WTC11 (cell line): ENCODE measurements around the gene NOL9. TPM values are rescaled to one million over a fixed set of nuclear protein-coding genes. Genes with fewer than 3 reads are reported as not detected.

Source experiments
- ATAC-seq: fragments of 200-7000 bp; cut with Tn5 transposase; 2 replicates; pipeline ENCODE4 v1.10.0; 2021; ENCODE audit warnings: mild to moderate bottlenecking, moderate library complexity
- Bru-seq: library from RNA; stranded (reverse); fragments of 400-500 nt; gene quantifications from one replicate; lab custom pipeline; 2021; lab: Mats Ljungman, UMichigan
- CTCF ChIA-PET: fragments of 300-600 bp; sonication (Branson Sonifier 250); formaldehyde crosslinking; loops from one replicate; lab custom pipeline; 2021; ENCODE audit warnings: antibody characterized with exemption; lab: Charles Lee
- POLR2A ChIA-PET: fragments of 350-600 bp; sonication (Branson Sonifier 250); formaldehyde crosslinking; loops from one replicate; lab custom pipeline; 2021; ENCODE audit warnings: antibody characterized with exemption; lab: Charles Lee
- DNase-seq: peaks from one replicate; pipeline ENCODE4 v3.0.0; 2021; ENCODE audit warnings: low spot score
- H3K27ac Mint-ChIP-seq: 2 replicates; pipeline ENCODE4 v1.8.0; 2021; ENCODE audit warnings: mixed read lengths
- H3K27me3 Mint-ChIP-seq: 2 replicates; pipeline ENCODE4 v1.8.0; 2021; ENCODE audit warnings: low read depth, mild to moderate bottlenecking, moderate library complexity, mixed read lengths
- H3K36me3 Mint-ChIP-seq: 2 replicates; pipeline ENCODE4 v1.8.0; 2021; ENCODE audit warnings: mixed read lengths
- H3K4me1 Mint-ChIP-seq: 2 replicates; pipeline ENCODE4 v1.8.0; 2022; ENCODE audit warnings: mixed read lengths
- H3K4me3 Mint-ChIP-seq: 2 replicates; pipeline ENCODE4 v1.8.0; 2021; ENCODE audit warnings: mild to moderate bottlenecking, moderate library complexity, mixed read lengths
- H3K9me3 Mint-ChIP-seq: 2 replicates; pipeline ENCODE4 v1.8.0; 2021; ENCODE audit warnings: mixed read lengths
- AFF4 ChIP-seq: sonication (generic); formaldehyde crosslinking; IDR thresholded peaks from 2 replicates; pipeline ENCODE4 v1.8.1; 2023; ENCODE audit warnings: mild to moderate bottlenecking, missing genetic modification reagents, borderline replicate concordance
- ATF3 ChIP-seq: sonication (generic); formaldehyde crosslinking; conservative IDR thresholded peaks from 2 replicates; pipeline ENCODE4 v1.8.1; 2022; ENCODE audit warnings: mild to moderate bottlenecking, missing genetic modification reagents
- CREB1 ChIP-seq: sonication (generic); formaldehyde crosslinking; IDR thresholded peaks from 2 replicates; pipeline ENCODE4 v1.8.0; 2023; ENCODE audit warnings: mild to moderate bottlenecking, missing genetic modification reagents
- CREM ChIP-seq: sonication (generic); formaldehyde crosslinking; IDR thresholded peaks from 2 replicates; pipeline ENCODE4 v1.8.1; 2022; ENCODE audit warnings: mild to moderate bottlenecking, missing genetic modification reagents, moderate library complexity
- CTCF ChIP-seq: fragments of 200-600 bp; IDR thresholded peaks from 2 replicates; pipeline ENCODE4 v1.8.0; 2022; ENCODE audit warnings: antibody characterized with exemption
- E2F5 ChIP-seq: sonication (generic); formaldehyde crosslinking; IDR thresholded peaks from 2 replicates; pipeline ENCODE4 v1.8.1; 2022; ENCODE audit warnings: mild to moderate bottlenecking, moderate library complexity, missing genetic modification reagents
- ELF4 ChIP-seq: sonication (generic); formaldehyde crosslinking; IDR thresholded peaks from 2 replicates; pipeline ENCODE4 v1.8.1; 2022; ENCODE audit warnings: low read depth, mild to moderate bottlenecking, moderate library complexity, missing genetic modification reagents
- ERG ChIP-seq: fragments of 250-450 bp; sonication (Bioruptor Pico); IDR thresholded peaks from 2 replicates; pipeline ENCODE4 v1.8.0; 2021; ENCODE audit warnings: mild to moderate bottlenecking
- ESRRA ChIP-seq: sonication (generic); formaldehyde crosslinking; IDR thresholded peaks from 2 replicates; pipeline ENCODE4 v1.8.1; 2022; ENCODE audit warnings: mild to moderate bottlenecking, missing genetic modification reagents, borderline replicate concordance
- FOXJ3 ChIP-seq: sonication (generic); formaldehyde crosslinking; IDR thresholded peaks from 2 replicates; pipeline ENCODE4 v1.9.0; 2021; ENCODE audit warnings: missing genetic modification reagents, mild to moderate bottlenecking, borderline replicate concordance
- GABPB1 ChIP-seq: sonication (generic); formaldehyde crosslinking; IDR thresholded peaks from 2 replicates; pipeline ENCODE4 v1.8.1; 2023; ENCODE audit warnings: mild to moderate bottlenecking, missing genetic modification reagents
- GRHL2 ChIP-seq: fragments of 250-450 bp; sonication (Bioruptor Pico); IDR thresholded peaks from 2 replicates; pipeline ENCODE4 v1.8.0; 2022; ENCODE audit warnings: mild to moderate bottlenecking, moderate library complexity; ENCODE audit not compliant: insufficient replicate concordance, severe bottlenecking
- MAX ChIP-seq: sonication (generic); formaldehyde crosslinking; IDR thresholded peaks from 2 replicates; pipeline ENCODE4 v1.8.0; 2022; ENCODE audit warnings: mild to moderate bottlenecking, missing genetic modification reagents
- MLX ChIP-seq: sonication (generic); formaldehyde crosslinking; IDR thresholded peaks from 2 replicates; pipeline ENCODE4 v1.8.1; 2023; ENCODE audit warnings: mild to moderate bottlenecking, missing genetic modification reagents, moderate library complexity
- MXD4 ChIP-seq: fragments of 250-450 bp; sonication (Bioruptor Pico); IDR thresholded peaks from 2 replicates; pipeline ENCODE4 v1.8.0; 2021; ENCODE audit warnings: mild to moderate bottlenecking, moderate library complexity, borderline replicate concordance
- NFATC4 ChIP-seq: fragments of 250-450 bp; sonication (Bioruptor Pico); IDR thresholded peaks from 2 replicates; pipeline ENCODE4 v1.9.0; 2021; ENCODE audit warnings: mild to moderate bottlenecking
- NFYB ChIP-seq: sonication (generic); formaldehyde crosslinking; conservative IDR thresholded peaks from 2 replicates; pipeline ENCODE4 v1.8.0; 2022; ENCODE audit warnings: low read depth, missing genetic modification reagents
- NR2C2 ChIP-seq: sonication (generic); formaldehyde crosslinking; IDR thresholded peaks from 2 replicates; pipeline ENCODE4 v1.8.0; 2022; ENCODE audit warnings: mild to moderate bottlenecking, missing genetic modification reagents
- PRRX2 ChIP-seq: fragments of 250-450 bp; sonication (Bioruptor Pico); IDR thresholded peaks from 2 replicates; pipeline ENCODE4 v1.8.0; 2021; ENCODE audit warnings: mild to moderate bottlenecking
- SP1 ChIP-seq: sonication (generic); formaldehyde crosslinking; conservative IDR thresholded peaks from 2 replicates; pipeline ENCODE4 v1.8.1; 2022; ENCODE audit warnings: missing genetic modification reagents
- TEAD4 ChIP-seq: sonication (generic); formaldehyde crosslinking; IDR thresholded peaks from 2 replicates; pipeline ENCODE4 v1.8.0; 2022; ENCODE audit warnings: mild to moderate bottlenecking, missing genetic modification reagents
- ZBTB21 ChIP-seq: sonication (generic); formaldehyde crosslinking; IDR thresholded peaks from 2 replicates; pipeline ENCODE4 v1.8.1; 2023; ENCODE audit warnings: mild to moderate bottlenecking, missing genetic modification reagents, borderline replicate concordance
- ZBTB43 ChIP-seq: sonication (generic); formaldehyde crosslinking; IDR thresholded peaks from 2 replicates; pipeline ENCODE4 v1.8.1; 2023; ENCODE audit warnings: mild to moderate bottlenecking, missing genetic modification reagents
- ZNF219 ChIP-seq: sonication (generic); formaldehyde crosslinking; IDR thresholded peaks from 2 replicates; pipeline ENCODE4 v1.8.0; 2023; ENCODE audit warnings: missing genetic modification reagents, mild to moderate bottlenecking, borderline replicate concordance
- ZNF671 ChIP-seq: fragments of 250-450 bp; sonication (Bioruptor Pico); IDR thresholded peaks from 2 replicates; pipeline ENCODE4 v1.8.0; 2021; ENCODE audit warnings: mild to moderate bottlenecking
- long read RNA-seq, 3 experiments: library from RNA in 1 of 3; library from capped mRNA in 1 of 3; library from polyadenylated mRNA in 1 of 3; unstranded in 2 of 3; stranded (forward) in 1 of 3; transcript quantifications; one replicate each; pipeline ENCODE4 v2.0.0, GENCODE V29; 2021
- total RNA-seq: library from RNA; stranded (reverse); gene quantifications from 3 replicates; pipeline ENCODE4 v1.2.3, GENCODE V29; 2021

The NOL9 gene
- total RNA-seq (36.0 to 37.4 TPM (median 37.4 TPM) in 3 replicates), Bru-seq, nascent RNA (percentile 80 among the genes with signal in this experiment)
- long read RNA-seq, experiment 1, full-length matches to known transcripts = 9 of 23 reads
- long read RNA-seq, experiment 1, partial matches to known transcripts = 5 of 23 reads
- long read RNA-seq, experiment 1, other reads (novel, unspliced or antisense) = 9 of 23 reads
- long read RNA-seq, experiment 2, full-length matches to known transcripts = 2 of 16 reads
- long read RNA-seq, experiment 2, partial matches to known transcripts = 2 of 16 reads
- long read RNA-seq, experiment 2, other reads (novel, unspliced or antisense) = 12 of 16 reads
- long read RNA-seq, experiment 3 = 0 reads

- ChIA-PET CTCF (interaction anchor here (0.8 to 3.8 kb wide), 27 partner anchors 12 to 516 kb away, joined by 3 to 21 read pairs (median 4); partner anchors contain the start of genes ACOT7, DNAJC11, KLHL21 and THAP3), POLR2A (interaction anchor here (0.9 kb wide), 1 partner anchor 25 kb away, joined by 3 read pairs; the partner anchor contains the start of gene ZBTB48)
- H3K4me1 Mint-ChIP-seq = peaks cover 12% of the 10 kb centered on the region
- H3K27me3 Mint-ChIP-seq = no peaks in the 10 kb centered on the region; the same call in 1 of the 2 replicates
- no peaks in the 10 kb centered on the region for H3K9me3 Mint-ChIP-seq
- DNase-seq (peak; percentile 97), ATAC-seq (peak; percentile 93)
- H3K36me3 Mint-ChIP-seq = peaks cover 9% of the 10 kb centered on the region
- H3K27ac Mint-ChIP-seq = no peak within 1 kb of the TSS
- peak within 1 kb of the TSS; percentile 84 for H3K4me3 Mint-ChIP-seq
- no peak for TF ChIP-seq CREB1
- no peak for TF ChIP-seq ZNF671 (CRISPR knock-in tag)
- TF ChIP-seq ELF4 = 0 out of 2 replicates have a peak, but pooled peaks have one; percentile 44
- no peak for TF ChIP-seq MLX (CRISPR knock-in tag)
- peak; percentile 87 for TF ChIP-seq CTCF
- peak; percentile 72; the same call in 1 of the 2 replicates for TF ChIP-seq SP1 (CRISPR knock-in tag)
- 0 out of 2 replicates have a peak, but pooled peaks have one; percentile 18 for TF ChIP-seq TEAD4 (CRISPR knock-in tag)
- no peak for TF ChIP-seq NFATC4 (CRISPR knock-in tag)
- peak; percentile 83 for TF ChIP-seq ESRRA (CRISPR knock-in tag)
- no peak for TF ChIP-seq GRHL2 (CRISPR knock-in tag)
- TF ChIP-seq E2F5 (CRISPR knock-in tag) = peak; percentile 59; the same call in 1 of the 2 replicates
- TF ChIP-seq MXD4 (CRISPR knock-in tag) = no peak
- peak; percentile 60; the same call in 1 of the 2 replicates for TF ChIP-seq MAX (CRISPR knock-in tag)
- no peak for TF ChIP-seq ZBTB43 (CRISPR knock-in tag)
- no peak for TF ChIP-seq NFYB (CRISPR knock-in tag)
- peak; percentile 40; the same call in 1 of the 2 replicates for TF ChIP-seq CREM (CRISPR knock-in tag)
- no peak for TF ChIP-seq AFF4 (CRISPR knock-in tag)
- no peak for TF ChIP-seq ZBTB21 (CRISPR knock-in tag)
- 0 out of 2 replicates have a peak, but pooled peaks have one; percentile 26 for TF ChIP-seq GABPB1 (CRISPR knock-in tag)
- no peak for TF ChIP-seq PRRX2 (CRISPR knock-in tag)
- no peak for TF ChIP-seq FOXJ3
- TF ChIP-seq ZNF219 (CRISPR knock-in tag) = peak; percentile 8; the same call in 1 of the 2 replicates
- no peak for TF ChIP-seq ERG (CRISPR knock-in tag)
- no peak for TF ChIP-seq NR2C2 (CRISPR knock-in tag)
- TF ChIP-seq ATF3 (CRISPR knock-in tag) = no peak
These were observed at the start of gene NOL9 for GRCh38 chr1:6554031-6554906. TSS of gene NOL9 (minus strand) at chr1:6554513. CDS start at chr1:6554502, 11 bp downstream.
